Cardiac muscle cell (in vitro differentiated cells and primary cell): ENCODE results near the gene SDSL. TPM values are rescaled to one million over a fixed set of nuclear protein-coding genes. Genes with fewer than 3 reads are reported as not detected.

Experiments used
- DNase-seq, 2 donors: peaks; one replicate each; pipeline versions ENCODE4 v3.0.0 to v3.0.0-alpha.2; 2010 to 2017; ENCODE audit warnings: low read depth in 1 of 2, low spot score in 1 of 2
- H3K27ac ChIP-seq: fragments of 200-600 bp; sonication (generic); 2 replicates; pipeline ENCODE4 v1.5.1; 2016
- H3K27me3 ChIP-seq: fragments of 200-600 bp; sonication (generic); 2 replicates; pipeline ENCODE4 v1.6.0; 2016; ENCODE audit warnings: control low read depth
- H3K36me3 ChIP-seq: fragments of 200-600 bp; sonication (generic); 2 replicates; pipeline ENCODE4 v1.5.1; 2016; ENCODE audit warnings: control low read depth
- H3K4me1 ChIP-seq: fragments of 200-600 bp; sonication (generic); 2 replicates; pipeline ENCODE4 v1.8.1; 2017; ENCODE audit warnings: low read depth, mild to moderate bottlenecking, mixed run types
- H3K4me3 ChIP-seq: fragments of 200-600 bp; sonication (generic); 2 replicates; pipeline ENCODE4 v1.5.1; 2016; ENCODE audit warnings: mild to moderate bottlenecking
- H3K9me3 ChIP-seq: fragments of 200-600 bp; sonication (generic); 2 replicates; pipeline ENCODE4 v1.5.1; 2017; ENCODE audit warnings: low read depth, mild to moderate bottlenecking, control low read depth
- polyA plus RNA-seq: library from polyadenylated mRNA; unstranded; fragments of >200 nt; fragmentation: Nextera tagmentation; extraction: Ambion mirVana; gene quantifications from 2 replicates; pipeline ENCODE4 v1.2.1, GENCODE V29; 2016
- total RNA-seq: library from RNA; depleted of rRNA; stranded (reverse); fragments of >200 nt; gene quantifications from 2 replicates; pipeline ENCODE4 v1.2.3, GENCODE V29; 2016
- TF ChIP-seq, protein P1 (sequence below): IDR thresholded peaks from 2 replicates; pipeline ENCODE4 v1.5.1; 2012; ENCODE audit warnings: low read depth, mild to moderate bottlenecking, low read length

SDSL gene
- total and polyA plus RNA-seq, 2 experiments from 2014 or later, result 13.2 to 14.6 TPM

DNA sequence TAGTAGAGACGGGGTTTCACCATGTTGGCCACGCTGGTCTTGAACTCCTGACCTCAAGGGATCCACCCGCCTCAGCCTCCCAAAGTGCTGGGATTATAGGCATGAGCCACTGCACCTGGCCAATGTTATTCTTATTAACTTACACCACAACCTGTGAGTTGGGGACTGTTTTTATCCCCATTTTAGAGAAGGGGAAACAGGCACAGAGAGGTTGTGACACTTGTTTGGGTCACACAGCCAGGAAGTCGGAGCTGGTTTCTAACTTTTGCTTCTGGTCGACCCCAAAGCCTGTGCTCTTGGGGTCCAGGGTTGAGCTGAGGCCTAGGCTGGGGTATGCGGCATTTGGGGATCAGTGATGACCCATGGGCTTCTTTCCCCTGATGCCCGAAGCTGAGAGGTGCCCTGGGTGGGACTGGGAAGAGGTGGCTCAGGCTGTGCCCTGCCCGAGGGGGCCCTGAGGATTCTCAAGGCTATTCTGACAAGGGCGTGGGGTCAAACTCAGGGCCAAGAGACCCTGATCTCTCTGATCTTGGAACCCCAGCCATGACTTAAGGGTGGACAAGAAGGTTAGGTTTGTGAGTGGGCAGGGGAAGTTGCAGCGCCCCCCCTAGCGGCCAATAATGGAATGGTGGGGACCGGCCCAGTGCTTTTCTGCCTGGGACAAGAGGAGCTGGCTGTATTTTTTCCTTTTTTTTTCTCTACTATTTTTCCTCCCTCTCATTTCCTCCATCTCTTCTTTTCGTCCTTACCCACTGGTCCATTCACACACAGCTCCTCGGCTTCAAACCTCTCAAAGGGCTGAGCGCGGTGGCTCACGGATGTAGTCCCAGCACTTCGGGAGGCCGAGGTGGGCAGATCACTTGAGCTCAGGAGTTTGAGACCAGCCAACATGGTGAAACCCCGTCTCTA, 3.0 kb downstream of the SDSL start:
- Histone ChIP-seq H3K36me3 (no peaks in the 10 kb centered on the region), H3K4me3 (no peak overlapping the region), H3K27ac (no peak overlapping the region), H3K4me1 (no peaks in the 10 kb centered on the region), H3K27me3 (peaks cover 12% of the 10 kb centered on the region), H3K9me3 (no peaks in the 10 kb centered on the region)
- DNase-seq, result peak; percentile 44 to 75
- TF ChIP-seq, protein P1, sequence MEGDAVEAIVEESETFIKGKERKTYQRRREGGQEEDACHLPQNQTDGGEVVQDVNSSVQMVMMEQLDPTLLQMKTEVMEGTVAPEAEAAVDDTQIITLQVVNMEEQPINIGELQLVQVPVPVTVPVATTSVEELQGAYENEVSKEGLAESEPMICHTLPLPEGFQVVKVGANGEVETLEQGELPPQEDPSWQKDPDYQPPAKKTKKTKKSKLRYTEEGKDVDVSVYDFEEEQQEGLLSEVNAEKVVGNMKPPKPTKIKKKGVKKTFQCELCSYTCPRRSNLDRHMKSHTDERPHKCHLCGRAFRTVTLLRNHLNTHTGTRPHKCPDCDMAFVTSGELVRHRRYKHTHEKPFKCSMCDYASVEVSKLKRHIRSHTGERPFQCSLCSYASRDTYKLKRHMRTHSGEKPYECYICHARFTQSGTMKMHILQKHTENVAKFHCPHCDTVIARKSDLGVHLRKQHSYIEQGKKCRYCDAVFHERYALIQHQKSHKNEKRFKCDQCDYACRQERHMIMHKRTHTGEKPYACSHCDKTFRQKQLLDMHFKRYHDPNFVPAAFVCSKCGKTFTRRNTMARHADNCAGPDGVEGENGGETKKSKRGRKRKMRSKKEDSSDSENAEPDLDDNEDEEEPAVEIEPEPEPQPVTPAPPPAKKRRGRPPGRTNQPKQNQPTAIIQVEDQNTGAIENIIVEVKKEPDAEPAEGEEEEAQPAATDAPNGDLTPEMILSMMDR, result peak; percentile 94

DNA sequence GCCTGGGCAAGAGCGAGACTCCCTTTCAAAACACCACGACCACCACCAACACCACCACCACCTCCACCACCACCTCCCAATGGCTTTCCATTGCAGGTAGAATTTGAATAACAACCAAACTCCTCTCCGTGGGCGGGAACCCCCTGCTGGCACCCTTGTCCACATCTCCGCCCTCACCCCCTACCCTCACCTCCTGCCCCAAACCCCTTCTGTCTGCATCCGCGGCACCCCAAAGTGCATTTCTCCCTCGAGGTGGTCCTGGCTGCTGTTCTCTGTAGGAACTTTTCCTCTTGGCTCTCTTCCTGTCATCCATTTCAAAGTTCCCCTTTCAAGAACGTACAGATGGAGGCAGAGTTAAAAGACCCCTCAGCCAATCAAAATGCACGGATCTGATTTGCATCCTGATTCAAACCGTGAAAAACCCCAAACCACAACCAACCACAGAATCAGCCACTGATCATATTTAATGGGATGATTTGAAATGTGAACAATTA, 3.8 kb downstream of the SDSL start:
- H3K4me3 ChIP-seq, result no peak overlapping the region
- TF ChIP-seq, protein P1, result no peak
- H3K4me1 ChIP-seq, result no peaks in the 10 kb centered on the region
- no peaks in the 10 kb centered on the region for H3K36me3 ChIP-seq
- no peak for DNase-seq
- peaks cover 12% of the 10 kb centered on the region for H3K27me3 ChIP-seq
- H3K27ac ChIP-seq, result no peak overlapping the region
- no peaks in the 10 kb centered on the region for H3K9me3 ChIP-seq

DNA sequence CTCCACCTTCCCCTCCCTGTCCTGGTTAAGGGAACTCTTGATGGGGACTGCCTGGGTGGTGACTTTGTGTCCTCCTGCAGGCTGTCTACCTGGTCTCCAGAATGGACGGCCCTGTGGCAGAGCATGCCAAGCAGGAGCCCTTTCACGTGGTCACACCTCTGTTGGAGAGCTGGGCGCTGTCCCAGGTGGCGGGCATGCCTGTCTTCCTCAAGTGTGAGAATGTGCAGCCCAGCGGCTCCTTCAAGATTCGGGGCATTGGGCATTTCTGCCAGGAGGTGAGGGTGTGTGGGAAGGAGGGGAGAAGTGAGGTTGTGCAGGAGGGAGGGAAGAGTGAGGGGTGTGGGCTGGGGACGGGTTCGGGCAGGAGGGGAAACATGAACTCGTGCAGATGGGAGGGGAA, 5.7 kb downstream of the SDSL start:
- H3K36me3 ChIP-seq, result no peaks in the 10 kb centered on the region
- no peak overlapping the region for H3K4me3 ChIP-seq
- TF ChIP-seq, protein P1, result no peak
- no peak for DNase-seq
- H3K27ac ChIP-seq, result no peak overlapping the region
- H3K4me1 ChIP-seq, result no peaks in the 10 kb centered on the region
- H3K9me3 ChIP-seq, result no peaks in the 10 kb centered on the region
- peaks cover 12% of the 10 kb centered on the region for H3K27me3 ChIP-seq

DNA sequence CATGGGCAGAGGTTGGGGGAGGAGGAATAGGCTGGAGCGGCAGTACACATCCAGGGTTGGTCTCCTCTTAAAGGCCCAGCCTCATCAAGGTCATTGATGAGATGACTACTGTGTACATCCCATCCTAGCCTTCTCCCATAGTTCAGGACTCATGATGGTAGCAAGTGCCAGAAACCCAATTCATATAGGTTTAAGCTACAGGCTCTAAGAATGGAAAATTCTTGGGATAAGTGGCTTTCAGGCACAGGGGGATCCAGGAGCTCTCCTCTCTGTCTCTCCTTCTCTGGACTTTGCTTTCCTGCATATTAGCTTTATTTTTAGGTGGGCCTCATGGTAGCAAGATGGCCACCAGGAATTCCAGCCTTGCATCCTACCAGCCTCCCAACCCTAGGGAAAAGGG, 6.3 kb downstream of the SDSL start:
- H3K4me3 ChIP-seq, result no peak overlapping the region
- no peak for DNase-seq
- TF ChIP-seq, protein P1, result no peak
- H3K27me3 ChIP-seq, result peaks cover 12% of the 10 kb centered on the region
- no peaks in the 10 kb centered on the region for H3K9me3 ChIP-seq
- H3K4me1 ChIP-seq, result no peaks in the 10 kb centered on the region
- no peaks in the 10 kb centered on the region for H3K36me3 ChIP-seq
- no peak overlapping the region for H3K27ac ChIP-seq

DNA sequence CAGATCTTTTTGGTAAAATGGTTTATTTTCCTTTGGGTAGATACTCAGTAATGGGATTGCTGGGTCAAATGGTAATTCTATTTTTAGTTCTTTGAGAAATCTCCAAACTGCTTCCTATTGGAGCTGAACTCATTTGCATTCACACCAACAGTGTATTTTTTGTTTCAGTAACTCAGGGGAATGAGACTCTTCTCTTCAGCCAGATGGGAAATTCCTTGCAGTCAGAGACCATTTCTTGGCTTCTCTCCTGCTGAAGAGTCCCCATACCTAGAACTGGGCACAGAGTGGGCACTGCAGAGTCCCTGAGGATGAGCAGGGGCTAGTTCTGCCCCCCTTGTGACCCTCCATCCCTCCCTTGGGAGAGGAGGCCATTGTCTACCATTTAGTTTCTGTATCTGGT, 10.8 kb downstream of the SDSL start:
- H3K4me3 ChIP-seq, result no peak overlapping the region
- H3K27me3 ChIP-seq, result peaks cover 18% of the 10 kb centered on the region
- TF ChIP-seq, protein P1, result no peak
- no peaks in the 10 kb centered on the region for H3K9me3 ChIP-seq
- no peaks in the 10 kb centered on the region for H3K36me3 ChIP-seq
- H3K4me1 ChIP-seq, result no peaks in the 10 kb centered on the region
- DNase-seq, result no peak
- H3K27ac ChIP-seq, result no peak overlapping the region
